Erythroblast (primary cell): Measurements from ENCODE around the gene MRPL19.

Experiments
- GATA1 ChIP-seq: IDR thresholded peaks from 2 replicates; pipeline ENCODE4 v1.6.1; 2011; ENCODE audit warnings: low read depth, mild to moderate bottlenecking, control low read depth, low read length, moderate library complexity
- POLR2A ChIP-seq: IDR thresholded peaks from 2 replicates; pipeline ENCODE4 v1.6.1; 2011; ENCODE audit warnings: mild to moderate bottlenecking, low read length

GRCh38 chr2:75645643-75646042, 940 bp upstream of the MRPL19 start:
- TF ChIP-seq POLR2A (no peak), GATA1 (no peak)
